ENCODE measurements around the gene BMPR1A.

The BMPR1A gene

GRCh38 chr10:86765548-86765947 lies 9.1 kb downstream of the BMPR1A start:
- DNase-seq (ENCODE audit: low read depth) = no peak

- DNase-seq (ENCODE audit: low read depth) = no peak
Measured at GRCh38 chr10:86768412-86769062, 12.1 kb downstream of the BMPR1A start.

GRCh38 chr10:86769991-86770390 lies 13.6 kb downstream of the BMPR1A start:
- no peak for DNase-seq (ENCODE audit: low read depth)

- DNase-seq (ENCODE audit: low read depth) = no peak
Measured at GRCh38 chr10:86770412-86770960, 14.1 kb downstream of the BMPR1A start.

GRCh38 chr10:86773498-86773897 lies 17.1 kb downstream of the BMPR1A start:
- no peak for DNase-seq (ENCODE audit: low read depth)

GRCh38 chr10:86775056-86775869 lies 18.8 kb downstream of the BMPR1A start:
- no peak for DNase-seq (ENCODE audit: low read depth)

- no peak for DNase-seq (ENCODE audit: low read depth)
Measured at GRCh38 chr10:86775870-86776180, 19.4 kb downstream of the BMPR1A start.

GRCh38 chr10:86779220-86780017 lies 23.0 kb downstream of the BMPR1A start:
- no peak for DNase-seq (ENCODE audit: low read depth)

- DNase-seq (ENCODE audit: low read depth) = no peak
Measured at GRCh38 chr10:86782701-86783418, 26.4 kb downstream of the BMPR1A start.

GRCh38 chr10:86785037-86785436 lies 28.6 kb downstream of the BMPR1A start:
- no peak for DNase-seq (ENCODE audit: low read depth)

GRCh38 chr10:86785968-86786367 lies 29.5 kb downstream of the BMPR1A start:
- no peak for DNase-seq (ENCODE audit: low read depth)

GRCh38 chr10:86786368-86786767 lies 29.9 kb downstream of the BMPR1A start:
- DNase-seq (ENCODE audit: low read depth) = no peak

GRCh38 chr10:86790394-86790793 lies 34.0 kb downstream of the BMPR1A start:
- DNase-seq (ENCODE audit: low read depth) = no peak

GRCh38 chr10:86792461-86793167 lies 36.2 kb downstream of the BMPR1A start:
- no peak for DNase-seq (ENCODE audit: low read depth)

- no peak for DNase-seq (ENCODE audit: low read depth)
Measured at GRCh38 chr10:86793696-86794095, 37.3 kb downstream of the BMPR1A start.

GRCh38 chr10:86795353-86795752 lies 38.9 kb downstream of the BMPR1A start:
- no peak for DNase-seq (ENCODE audit: low read depth)

- DNase-seq (ENCODE audit: low read depth) = no peak
Measured at GRCh38 chr10:86798025-86798424, 41.6 kb downstream of the BMPR1A start.

GRCh38 chr10:86798611-86799010 lies 42.2 kb downstream of the BMPR1A start:
- no peak for DNase-seq (ENCODE audit: low read depth)

GRCh38 chr10:86799188-86799845 lies 42.9 kb downstream of the BMPR1A start:
- no peak for DNase-seq (ENCODE audit: low read depth)

GRCh38 chr10:86801995-86802394 lies 45.6 kb downstream of the BMPR1A start:
- DNase-seq (ENCODE audit: low read depth) = no peak

Measured in stimulated activated CD8-positive, alpha-beta memory T cell treated with anti-CD3 and anti-CD28 coated beads, Interleukin-15, amount 100 ng/mL, for 24 hours (primary cell).